Cardiac atrium fibroblast (primary cell): Measurements from ENCODE around the gene PCDHGC4. TPM values are rescaled to one million over a fixed set of nuclear protein-coding genes. Genes with fewer than 3 reads are reported as not detected.

Experiments used
- total RNA-seq: library from RNA; depleted of rRNA; stranded (reverse); fragments of >200 nt; gene quantifications from 2 replicates; pipeline ENCODE4 v1.2.3, GENCODE V29; 2015

PCDHGC4 gene
- under 0.01 and 0.18 TPM in 2 replicates for total RNA-seq

DNA sequence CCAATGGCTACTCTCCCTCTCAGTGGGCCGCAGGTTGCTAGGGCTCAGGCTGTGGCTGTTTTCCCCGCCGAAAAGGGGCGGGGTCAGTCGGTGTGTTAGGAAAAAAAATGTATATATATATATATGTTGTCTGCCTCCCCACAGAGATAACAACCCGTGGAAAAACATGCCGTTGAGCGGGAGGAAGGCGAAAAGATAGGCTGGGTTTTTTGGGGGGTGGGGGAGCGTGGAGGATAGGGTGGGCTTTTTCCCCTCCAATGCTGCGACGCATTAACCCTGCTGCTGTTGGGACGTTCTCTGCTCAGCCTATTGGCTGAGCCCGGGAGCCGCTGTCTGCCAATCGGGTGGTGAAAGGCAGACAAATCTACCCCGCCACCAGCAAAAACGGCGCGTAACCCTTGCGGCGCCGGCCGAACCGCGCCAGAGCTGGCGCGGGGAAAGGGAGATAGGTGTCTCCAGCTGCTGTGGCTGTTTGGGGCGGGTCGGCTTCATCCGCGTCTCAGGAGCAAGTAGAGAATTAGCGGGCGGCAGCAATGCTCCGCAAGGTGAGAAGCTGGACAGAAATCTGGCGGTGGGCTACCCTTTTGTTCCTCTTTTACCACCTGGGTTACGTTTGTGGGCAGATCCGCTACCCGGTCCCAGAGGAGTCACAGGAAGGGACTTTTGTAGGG, at the start of gene PCDHGC4:
Gene PCDHGC4 (plus strand): TSS at position 390 of the 671 bp plus-strand sequence. CDS start 144 bp downstream, at position 534.

DNA sequence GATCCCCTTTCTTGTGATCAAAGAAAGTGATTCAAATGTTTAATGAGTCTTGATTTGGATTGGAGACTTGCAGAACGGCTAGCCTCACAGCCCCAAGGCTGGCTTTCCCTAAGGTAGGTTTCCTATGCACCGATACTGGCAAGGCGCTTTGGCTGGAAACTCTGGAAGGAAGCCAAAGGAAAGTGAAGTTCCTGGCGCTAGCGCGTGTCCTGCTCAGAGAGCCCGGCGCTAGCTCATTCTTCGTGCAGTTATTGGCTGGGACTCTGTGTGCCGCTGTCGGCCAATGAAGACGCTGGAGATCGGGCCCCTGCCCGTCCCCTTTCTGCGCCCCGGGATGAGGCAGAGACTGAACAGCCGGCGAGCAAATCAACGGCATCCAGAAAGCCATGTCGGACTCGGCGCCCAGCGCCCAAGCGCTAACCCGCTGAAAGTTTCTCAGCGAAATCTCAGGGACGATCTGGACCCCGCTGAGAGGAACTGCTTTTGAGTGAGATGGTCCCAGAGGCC, 9.2 kb upstream of the PCDHGC4 start, which contains the start of gene PCDHGC3:
Gene PCDHGC3 (plus strand): TSS at position 342 of the 507 bp plus-strand sequence. CDS start 151 bp downstream, at position 493.

GRCh38 chr5:141488591-141489561, 4.0 kb downstream of the PCDHGC4 start, which contains the start of gene PCDHGC5:
Gene PCDHGC5, plus strand, starts transcription at chr5:141489081. Its CDS starts 160 bp downstream, at chr5:141489241.

Other genes with a start within 250 kb of the PCDHGC4 start
- 1.8 TPM in 2 replicates for gene PCDHB15, start 239.6 kb upstream of the PCDHGC4 start, total RNA-seq
- not detected in 2 replicates for gene SLC25A2, start 181.0 kb upstream of the PCDHGC4 start, total RNA-seq
- 36.6 and 51.5 TPM in 2 replicates for gene TAF7, start 164.2 kb upstream of the PCDHGC4 start, total RNA-seq
- gene PCDHGA1, start 154.5 kb upstream of the PCDHGC4 start, total RNA-seq: 0.54 and 0.65 TPM in 2 replicates
- gene PCDHGA2, start 146.3 kb upstream of the PCDHGC4 start, total RNA-seq: 2.5 and 5.8 TPM in 2 replicates
- 2.0 and 2.9 TPM in 2 replicates for gene PCDHGA3, start 141.2 kb upstream of the PCDHGC4 start, total RNA-seq
- 0.36 and 0.81 TPM in 2 replicates for gene PCDHGB1, start 134.9 kb upstream of the PCDHGC4 start, total RNA-seq
- gene PCDHGA4, start 130.0 kb upstream of the PCDHGC4 start, total RNA-seq: 4.7 and 6.3 TPM in 2 replicates
- 1.6 and 3.2 TPM in 2 replicates for gene PCDHGB2, start 125.0 kb upstream of the PCDHGC4 start, total RNA-seq
- gene PCDHGA5, start 120.9 kb upstream of the PCDHGC4 start, total RNA-seq: 0.32 and 2.2 TPM in 2 replicates
- 1.8 and 2.4 TPM in 2 replicates for gene PCDHGB3, start 114.8 kb upstream of the PCDHGC4 start, total RNA-seq
- gene PCDHGA6, start 111.1 kb upstream of the PCDHGC4 start, total RNA-seq: 1.1 and 3.4 TPM in 2 replicates
- gene PCDHGA7, start 102.3 kb upstream of the PCDHGC4 start, total RNA-seq: 3.6 and 5.8 TPM in 2 replicates
- 14.1 and 16.8 TPM in 2 replicates for gene PCDHGB4, start 97.3 kb upstream of the PCDHGC4 start, total RNA-seq
- 0.18 and 1.8 TPM in 2 replicates for gene PCDHGA8, start 92.4 kb upstream of the PCDHGC4 start, total RNA-seq
- gene PCDHGB5, start 87.1 kb upstream of the PCDHGC4 start, total RNA-seq: 21.7 and 22.2 TPM in 2 replicates
- gene PCDHGA9, start 82.3 kb upstream of the PCDHGC4 start, total RNA-seq: 1.4 and 2.6 TPM in 2 replicates
- 1.4 and 2.1 TPM in 2 replicates for gene PCDHGB6, start 77.0 kb upstream of the PCDHGC4 start, total RNA-seq
- 3.4 and 5.0 TPM in 2 replicates for gene PCDHGA10, start 72.0 kb upstream of the PCDHGC4 start, total RNA-seq
- 7.8 and 14.4 TPM in 2 replicates for gene PCDHGB7, start 67.4 kb upstream of the PCDHGC4 start, total RNA-seq
- 10.2 and 12.8 TPM in 2 replicates for gene PCDHGA11, start 64.0 kb upstream of the PCDHGC4 start, total RNA-seq
- gene PCDHGA12, start 54.5 kb upstream of the PCDHGC4 start, total RNA-seq: 26.7 and 27.1 TPM in 2 replicates
- gene PCDHGC3, start 9.1 kb upstream of the PCDHGC4 start, total RNA-seq: 40.8 and 83.1 TPM in 2 replicates
- gene PCDHGC5, start 4.1 kb downstream of the PCDHGC4 start, total RNA-seq: 0.54 and 0.65 TPM in 2 replicates
- gene DIAPH1, start 134.0 kb downstream of the PCDHGC4 start, total RNA-seq: 23.6 and 26.7 TPM in 2 replicates
- gene HDAC3, start 151.8 kb downstream of the PCDHGC4 start, total RNA-seq: 46.9 and 54.3 TPM in 2 replicates
- gene RELL2, start 152.0 kb downstream of the PCDHGC4 start, total RNA-seq: 2.8 and 5.8 TPM in 2 replicates
- 15.3 and 15.7 TPM in 2 replicates for gene FCHSD1, start 166.4 kb downstream of the PCDHGC4 start, total RNA-seq
- gene ARAP3, start 197.2 kb downstream of the PCDHGC4 start, total RNA-seq: 6.9 and 7.1 TPM in 2 replicates